Right lobe of liver (tissue), 6 donors: ENCODE results near the gene ATXN7. TPM values are rescaled to one million over a fixed set of nuclear protein-coding genes. Genes with fewer than 3 reads are reported as not detected.

ENCODE experiments used
- ATAC-seq, 4 donors: fragments of 200-7000 bp; cut with Tn5 transposase; one replicate each; pipeline ENCODE4 v1.9.1; 2020; ENCODE audit warnings: mild to moderate bottlenecking in 4 of 4, moderate library complexity in 4 of 4
- DNase-seq, 3 donors: peaks; one replicate each; pipeline ENCODE4 v3.0.0-alpha.2; 2020
- H3K27ac ChIP-seq, 3 donors: fragments of 200-600 bp; one replicate each; pipeline ENCODE4 v1.8.0; 2022
- H3K27me3 ChIP-seq, 2 donors: fragments of 200-600 bp; one replicate each; pipeline ENCODE4 v1.8.0; 2022
- H3K36me3 ChIP-seq, 4 donors: fragments of 200-600 bp; sonication (generic) in 1 of 4; one replicate each; pipeline versions ENCODE4 v1.5.1 to v1.8.0; 2017 to 2022; ENCODE audit warnings: control low read depth in 1 of 4
- H3K4me1 ChIP-seq, 4 donors: fragments of 200-600 bp; sonication (generic) in 1 of 4; one replicate each; pipeline versions ENCODE4 v1.5.1 to v1.8.0; 2017 to 2022; ENCODE audit warnings: control low read depth in 1 of 4
- H3K4me3 ChIP-seq, 3 donors: fragments of 200-600 bp; one replicate each; pipeline ENCODE4 v1.8.0; 2022
- H3K9me3 ChIP-seq, 4 donors: fragments of 200-600 bp; sonication (generic) in 1 of 4; one replicate each; pipeline versions ENCODE4 v1.5.1 to v1.8.0; 2017 to 2022; ENCODE audit warnings: control low read depth in 1 of 4
- CTCF ChIP-seq, 4 donors: fragments of 200-600 bp in 3 of 4; fragments of 450-650 bp in 1 of 4; IDR thresholded peaks; one replicate each; pipeline versions ENCODE4 v1.5.1 to v1.8.0; 2016 to 2022; ENCODE audit warnings: antibody characterized with exemption in 4 of 4, mild to moderate bottlenecking in 2 of 4
- POLR2A ChIP-seq: fragments of 450-650 bp; IDR thresholded peaks from one replicate; pipeline ENCODE4 v1.6.1; 2017; ENCODE audit warnings: antibody characterized with exemption, mild to moderate bottlenecking
- WGBS: methylation state at CpG from one replicate; pipeline ENCODE4 v1.1.6; 2018; ENCODE audit warnings: low coverage, low lambda C conversion rate; ENCODE audit not compliant: insufficient coverage; ENCODE audit errors: missing lambda C conversion rate; 5-methylcytosine and 5-hydroxymethylcytosine counted together
- intact Hi-C, 2 donors: fragments of 100-400 bp; cut with DNase I; formaldehyde crosslinking; loops; one replicate each; pipeline versions ENCODE4 v1.11.2 to v1.14.1; 2022
- total RNA-seq, 6 experiments: library from RNA; depleted of rRNA in 2 of 6; stranded (reverse); fragments of >200 nt in 2 of 6; fragmentation: NEBNext Ultra II Directional in 3 of 6; extraction: Animal tissue kit (Norgen Biotek cat#: 25700) in 3 of 6; gene quantifications; one replicate each; pipeline versions ENCODE4 v1.1.0 to v1.2.4, GENCODE V29; 2016 to 2023
- donor health status: DM: no; HTN: yes; CAD: no.
- donor health status: DM: no; HTN: no; CAD: no.
- donor health status: DM: no; HTN: no; CAD: no.
- donor health status: DM: no; HTN: yes; CAD: no.
- donor health status: DM: no; HTN: yes; CAD: no.

Gene ATXN7
- total RNA-seq, 6 experiments from 2014 or later: 14.6 to 18.6 (median 15.0) TPM

- Histone ChIP-seq H3K4me3 (no peak overlapping the region), H3K27ac (no peak overlapping the region), H3K27me3 (no peaks in the 10 kb centered on the region), H3K36me3 (peaks cover 0 to 70% (median 23%) of the 10 kb centered on the region in 4 donors), H3K9me3 (no peaks in the 10 kb centered on the region), H3K4me1 (peaks cover 0 to 4% (median 0%) of the 10 kb centered on the region in 4 donors)
- DNase-seq (no peak), ATAC-seq (no peak)
- WGBS: 100% methylated on average over 3 of the region's 14 CpGs
- no peak for TF ChIP-seq CTCF (IDR thresholded peaks at IDR 0.05)
- TF ChIP-seq POLR2A: no peak
- intact Hi-C loops: loop anchor here in 1 of 2 donors (10.0 kb wide), 2 partner anchors 75 to 125 kb away; partner anchors contain the start of genes ATXN7, SCAANT1 and THOC7
Measured at GRCh38 chr3:63990204-63990603, 126.5 kb downstream of the ATXN7 start.

- no peak overlapping the region for H3K27ac ChIP-seq
- H3K4me3 ChIP-seq: no peak overlapping the region
- no peak for DNase-seq
- intact Hi-C loops: loop anchor here in 1 of 2 donors (10.0 kb wide), 2 partner anchors 76 to 126 kb away; partner anchors contain the start of genes ATXN7, SCAANT1 and THOC7
- H3K27me3 ChIP-seq: no peaks in the 10 kb centered on the region
- peaks cover 0 to 4% (median 0%) of the 10 kb centered on the region in 4 donors for H3K4me1 ChIP-seq
- H3K9me3 ChIP-seq: no peaks in the 10 kb centered on the region
- no CpG with 5 or more reads among the region's 5 CpGs for WGBS
- TF ChIP-seq CTCF (IDR thresholded peaks at IDR 0.05): no peak
- no peak for TF ChIP-seq POLR2A
- peaks cover 0 to 74% (median 26%) of the 10 kb centered on the region in 4 donors for H3K36me3 ChIP-seq
- ATAC-seq: no peak
Measured at GRCh38 chr3:63990733-63991132, 127.1 kb downstream of the ATXN7 start.

- H3K4me3 ChIP-seq: no peak overlapping the region
- H3K9me3 ChIP-seq: no peaks in the 10 kb centered on the region
- DNase-seq (no peak), ATAC-seq (no peak)
- intact Hi-C loops: loop anchor here in 1 of 2 donors (10.0 kb wide), 2 partner anchors 77 to 127 kb away; partner anchors contain the start of genes ATXN7, SCAANT1 and THOC7
- TF ChIP-seq POLR2A (no peak), CTCF (IDR thresholded peaks at IDR 0.05) (no peak)
- no peaks in the 10 kb centered on the region for H3K27me3 ChIP-seq
- peaks cover 0 to 76% (median 31%) of the 10 kb centered on the region in 4 donors for H3K36me3 ChIP-seq
- H3K4me1 ChIP-seq: peaks cover 0 to 4% (median 0%) of the 10 kb centered on the region in 4 donors
- 82% methylated on average over 3 of the region's 3 CpGs for WGBS
- no peak overlapping the region for H3K27ac ChIP-seq
Measured at GRCh38 chr3:63991666-63992065, 128.0 kb downstream of the ATXN7 start.

GRCh38 chr3:63992516-63993209, 129.0 kb downstream of the ATXN7 start:
- intact Hi-C loops: loop anchor here in 1 of 2 donors (10.0 kb wide), 2 partner anchors 78 to 128 kb away; partner anchors contain the start of genes ATXN7, SCAANT1 and THOC7
- H3K9me3 ChIP-seq: no peaks in the 10 kb centered on the region
- no peak for TF ChIP-seq CTCF (IDR thresholded peaks at IDR 0.05)
- TF ChIP-seq POLR2A: no peak
- peaks cover 0 to 4% (median 0%) of the 10 kb centered on the region in 4 donors for H3K4me1 ChIP-seq
- no peak overlapping the region for H3K4me3 ChIP-seq
- 62% methylated on average over 5 of the region's 5 CpGs for WGBS
- H3K27me3 ChIP-seq: no peaks in the 10 kb centered on the region
- H3K36me3 ChIP-seq: peaks cover 0 to 77% (median 35%) of the 10 kb centered on the region in 4 donors
- no peak overlapping the region for H3K27ac ChIP-seq
- DNase-seq (no peak), ATAC-seq (peak in 2 of 4 donors; percentile 13 to 28)
